Muscle layer of duodenum (tissue), 2 donors: Measurements from ENCODE around the gene ENTPD3.

Experiments used
- H3K27ac ChIP-seq: one replicate; pipeline ENCODE4 v1.7.0; 2013; ENCODE audit warnings: mild to moderate bottlenecking, low read length
- H3K27me3 ChIP-seq: one replicate; pipeline ENCODE4 v1.7.0; 2013; ENCODE audit warnings: low read depth, mild to moderate bottlenecking, control low read depth, low read length
- H3K36me3 ChIP-seq, 2 donors: one replicate each; pipeline ENCODE4 v1.7.0; 2013; ENCODE audit warnings: low read length in 2 of 2, control low read depth in 1 of 2, mild to moderate bottlenecking in 1 of 2; ENCODE audit not compliant: insufficient read depth in 2 of 2, control insufficient read depth in 1 of 2
- H3K4me1 ChIP-seq, 2 donors: one replicate each; pipeline ENCODE4 v1.7.0; 2013; ENCODE audit warnings: low read length in 2 of 2, mild to moderate bottlenecking in 2 of 2, control low read depth in 1 of 2, moderate library complexity in 1 of 2; ENCODE audit not compliant: insufficient read depth in 2 of 2, control insufficient read depth in 1 of 2
- H3K4me3 ChIP-seq, 2 donors: one replicate each; pipeline ENCODE4 v1.7.0; 2013; ENCODE audit warnings: low read length in 2 of 2, low read depth in 1 of 2, mild to moderate bottlenecking in 1 of 2
- H3K9me3 ChIP-seq, 2 donors: one replicate each; pipeline ENCODE4 v1.7.0; 2013; ENCODE audit warnings: low read length in 2 of 2, control low read depth in 1 of 2, mild to moderate bottlenecking in 1 of 2; ENCODE audit not compliant: control insufficient read depth in 1 of 2
- donor health status: healthy.

ENTPD3 gene

GRCh38 chr3:40463579-40463978 lies 76.6 kb downstream of the ENTPD3 start:
- H3K36me3 ChIP-seq, result peaks cover 27 to 54% of the 10 kb centered on the region in 2 donors
- no peaks in the 10 kb centered on the region for H3K9me3 ChIP-seq
- H3K27me3 ChIP-seq, result no peaks in the 10 kb centered on the region
- peaks cover 3 to 12% of the 10 kb centered on the region in 2 donors for H3K4me1 ChIP-seq
- no peak overlapping the region for H3K27ac ChIP-seq
- no peak overlapping the region for H3K4me3 ChIP-seq

- no peaks in the 10 kb centered on the region for H3K9me3 ChIP-seq
- H3K36me3 ChIP-seq, result peaks cover 19 to 51% of the 10 kb centered on the region in 2 donors
- no peak overlapping the region for H3K27ac ChIP-seq
- H3K27me3 ChIP-seq, result no peaks in the 10 kb centered on the region
- peaks cover 0 to 4% of the 10 kb centered on the region in 2 donors for H3K4me1 ChIP-seq
- H3K4me3 ChIP-seq, result no peak overlapping the region
Measured at GRCh38 chr3:40464339-40465110, 77.5 kb downstream of the ENTPD3 start.

GRCh38 chr3:40465111-40465407 lies 78.1 kb downstream of the ENTPD3 start:
- peaks cover 19 to 47% of the 10 kb centered on the region in 2 donors for H3K36me3 ChIP-seq
- no peaks in the 10 kb centered on the region for H3K27me3 ChIP-seq
- peaks cover 0 to 4% of the 10 kb centered on the region in 2 donors for H3K4me1 ChIP-seq
- H3K4me3 ChIP-seq, result no peak overlapping the region
- no peaks in the 10 kb centered on the region for H3K9me3 ChIP-seq
- no peak overlapping the region for H3K27ac ChIP-seq

GRCh38 chr3:40465456-40465855 lies 78.5 kb downstream of the ENTPD3 start:
- no peak overlapping the region for H3K27ac ChIP-seq
- H3K9me3 ChIP-seq, result no peaks in the 10 kb centered on the region
- H3K27me3 ChIP-seq, result no peaks in the 10 kb centered on the region
- peaks cover 0 to under 1% of the 10 kb centered on the region in 2 donors for H3K4me1 ChIP-seq
- H3K36me3 ChIP-seq, result peaks cover 19 to 43% of the 10 kb centered on the region in 2 donors
- H3K4me3 ChIP-seq, result no peak overlapping the region

GRCh38 chr3:40468018-40468417 lies 81.0 kb downstream of the ENTPD3 start:
- Histone ChIP-seq H3K27ac (no peak overlapping the region), H3K36me3 (peaks cover 10 to 19% of the 10 kb centered on the region in 2 donors), H3K4me1 (no peaks in the 10 kb centered on the region), H3K9me3 (no peaks in the 10 kb centered on the region), H3K4me3 (no peak overlapping the region), H3K27me3 (no peaks in the 10 kb centered on the region)

- H3K27ac ChIP-seq, result no peak overlapping the region
- H3K4me1 ChIP-seq, result no peaks in the 10 kb centered on the region
- no peaks in the 10 kb centered on the region for H3K27me3 ChIP-seq
- H3K36me3 ChIP-seq, result no peaks in the 10 kb centered on the region
- H3K4me3 ChIP-seq, result no peak overlapping the region
- no peaks in the 10 kb centered on the region for H3K9me3 ChIP-seq
Measured at GRCh38 chr3:40470701-40471100, 83.7 kb downstream of the ENTPD3 start.

GRCh38 chr3:40476478-40477470 lies 89.8 kb downstream of the ENTPD3 start, which contains the start of gene ZNF619:
TSS of gene ZNF619 (plus strand) at chr3:40477122. CDS start at chr3:40477980, 858 bp downstream.
- H3K9me3 ChIP-seq, result no peaks in the 10 kb centered on the region
- peaks cover 12 to 22% of the 10 kb centered on the region in 2 donors for H3K36me3 ChIP-seq
- H3K4me3 ChIP-seq, result peak within 1 kb of the TSS; percentile 85 to 95
- H3K4me1 ChIP-seq, result peaks cover 4 to 7% of the 10 kb centered on the region in 2 donors
- no peaks in the 10 kb centered on the region for H3K27me3 ChIP-seq
- H3K27ac ChIP-seq, result peak within 1 kb of the TSS; percentile 66

GRCh38 chr3:40477666-40478065 lies 90.7 kb downstream of the ENTPD3 start:
- peak overlapping the region; percentile 66 for H3K27ac ChIP-seq
- H3K4me1 ChIP-seq, result peaks cover 4 to 7% of the 10 kb centered on the region in 2 donors
- no peaks in the 10 kb centered on the region for H3K27me3 ChIP-seq
- peak overlapping the region; percentile 85 to 95 for H3K4me3 ChIP-seq
- H3K36me3 ChIP-seq, result peaks cover 20 to 31% of the 10 kb centered on the region in 2 donors
- H3K9me3 ChIP-seq, result no peaks in the 10 kb centered on the region
